Measurements from ENCODE around the gene RAB3IL1.

Gene RAB3IL1

DNA sequence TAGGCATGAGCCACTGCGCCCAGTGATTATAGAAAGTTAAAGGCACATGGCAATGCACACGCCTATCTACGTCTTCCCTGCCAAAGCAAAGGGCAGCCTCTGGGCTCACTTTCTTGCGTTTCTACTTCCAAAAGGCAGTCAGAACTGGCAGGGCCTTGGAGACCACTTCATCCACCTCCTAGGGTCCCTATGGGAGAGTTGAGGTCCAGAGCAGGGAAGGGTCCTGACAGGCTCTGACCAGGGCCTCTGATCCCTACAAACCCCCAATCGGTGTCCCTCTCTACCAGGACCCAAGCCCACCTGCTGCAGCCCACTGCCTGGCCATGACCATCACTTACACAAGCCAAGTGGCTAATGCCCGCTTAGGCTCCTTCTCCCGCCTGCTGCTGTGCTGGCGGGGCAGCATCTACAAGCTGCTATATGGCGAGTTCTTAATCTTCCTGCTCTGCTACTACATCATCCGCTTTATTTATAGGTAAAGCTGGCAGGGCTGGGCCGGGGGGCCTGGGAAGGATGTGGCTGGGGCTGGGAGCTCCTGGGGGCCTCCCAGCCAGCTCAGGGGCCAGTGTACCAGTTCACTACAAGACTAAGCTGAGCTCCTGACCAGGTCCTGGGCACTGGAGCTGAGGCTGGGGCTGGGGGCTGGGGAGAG is 34.2 kb upstream of the RAB3IL1 start:
- peaks cover 6% of the 10 kb centered on the region for H3K4me1 ChIP-seq (ENCODE audit: low read length)
- TF ChIP-seq EZH2phosphoT487 (IDR thresholded peaks at IDR 0.05; ENCODE audit: low read depth): no peak
- TF ChIP-seq, protein P1, sequence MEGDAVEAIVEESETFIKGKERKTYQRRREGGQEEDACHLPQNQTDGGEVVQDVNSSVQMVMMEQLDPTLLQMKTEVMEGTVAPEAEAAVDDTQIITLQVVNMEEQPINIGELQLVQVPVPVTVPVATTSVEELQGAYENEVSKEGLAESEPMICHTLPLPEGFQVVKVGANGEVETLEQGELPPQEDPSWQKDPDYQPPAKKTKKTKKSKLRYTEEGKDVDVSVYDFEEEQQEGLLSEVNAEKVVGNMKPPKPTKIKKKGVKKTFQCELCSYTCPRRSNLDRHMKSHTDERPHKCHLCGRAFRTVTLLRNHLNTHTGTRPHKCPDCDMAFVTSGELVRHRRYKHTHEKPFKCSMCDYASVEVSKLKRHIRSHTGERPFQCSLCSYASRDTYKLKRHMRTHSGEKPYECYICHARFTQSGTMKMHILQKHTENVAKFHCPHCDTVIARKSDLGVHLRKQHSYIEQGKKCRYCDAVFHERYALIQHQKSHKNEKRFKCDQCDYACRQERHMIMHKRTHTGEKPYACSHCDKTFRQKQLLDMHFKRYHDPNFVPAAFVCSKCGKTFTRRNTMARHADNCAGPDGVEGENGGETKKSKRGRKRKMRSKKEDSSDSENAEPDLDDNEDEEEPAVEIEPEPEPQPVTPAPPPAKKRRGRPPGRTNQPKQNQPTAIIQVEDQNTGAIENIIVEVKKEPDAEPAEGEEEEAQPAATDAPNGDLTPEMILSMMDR (IDR thresholded peaks at IDR 0.05; ENCODE audit: low read depth, low read length): no peak
- no peak overlapping the region for H3K4me2 ChIP-seq (ENCODE audit: low read length)
- no peak overlapping the region for H3K4me3 ChIP-seq (ENCODE audit: low read length)
- H3K36me3 ChIP-seq (replicated peaks; ENCODE audit: low read depth, low read length): no peaks in the 10 kb centered on the region
- H3K9me3 ChIP-seq (ENCODE audit: insufficient read depth, low read length): no peaks in the 10 kb centered on the region
- no peaks in the 10 kb centered on the region for H4K20me1 ChIP-seq (ENCODE audit: insufficient read depth, low read length)
- H3K79me2 ChIP-seq (ENCODE audit: low read length): no peaks in the 10 kb centered on the region
- H2AFZ ChIP-seq (ENCODE audit: low read depth, low read length): no peak overlapping the region
- no peaks in the 10 kb centered on the region for H3K27me3 ChIP-seq (ENCODE audit: low read depth, low read length)
- no peak overlapping the region for H3K27ac ChIP-seq (ENCODE audit: low read length)
- no peak overlapping the region for H3K9ac ChIP-seq (ENCODE audit: low read length)

DNA sequence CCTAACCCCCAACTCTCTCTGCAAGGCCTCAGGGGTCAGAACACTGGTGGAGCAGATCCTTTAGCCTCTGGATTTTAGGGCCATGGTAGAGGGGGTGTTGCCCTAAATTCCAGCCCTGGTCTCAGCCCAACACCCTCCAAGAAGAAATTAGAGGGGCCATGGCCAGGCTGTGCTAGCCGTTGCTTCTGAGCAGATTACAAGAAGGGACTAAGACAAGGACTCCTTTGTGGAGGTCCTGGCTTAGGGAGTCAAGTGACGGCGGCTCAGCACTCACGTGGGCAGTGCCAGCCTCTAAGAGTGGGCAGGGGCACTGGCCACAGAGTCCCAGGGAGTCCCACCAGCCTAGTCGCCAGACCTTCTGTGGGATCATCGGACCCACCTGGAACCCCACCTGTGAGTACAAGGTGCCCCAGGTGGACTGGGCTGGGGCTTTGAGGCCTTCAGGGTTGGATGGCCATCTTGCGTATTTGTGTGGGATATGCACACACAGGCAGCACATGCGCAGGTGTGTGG is 32.7 kb upstream of the RAB3IL1 start, which contains the start of gene BEST1:
Gene BEST1 (plus strand): TSS at position 317 of the 513 bp plus-strand sequence. CDS start 1,456 bp downstream, outside the sequence.
- Histone ChIP-seq H3K4me1 (ENCODE audit: low read length) (peaks cover 6% of the 10 kb centered on the region), H3K27ac (ENCODE audit: low read length) (no peak within 1 kb of the TSS), H2AFZ (ENCODE audit: low read depth, low read length) (peak within 1 kb of the TSS; percentile 32; the same call in 1 of the 2 replicates)

GRCh38 chr11:61949169-61950034 is 32.0 kb upstream of the RAB3IL1 start:
- Histone ChIP-seq H3K79me2 (ENCODE audit: low read length) (no peaks in the 10 kb centered on the region), H2AFZ (ENCODE audit: low read depth, low read length) (peak overlapping the region; percentile 32; the same call in 1 of the 2 replicates), H3K4me3 (ENCODE audit: low read length) (no peak overlapping the region), H3K4me1 (ENCODE audit: low read length) (peaks cover 6% of the 10 kb centered on the region), H3K27me3 (ENCODE audit: low read depth, low read length) (peaks cover 1% of the 10 kb centered on the region; the same call in 1 of the 2 replicates), H3K9ac (ENCODE audit: low read length) (no peak overlapping the region), H3K36me3 (replicated peaks; ENCODE audit: low read depth, low read length) (no peaks in the 10 kb centered on the region), H3K4me2 (ENCODE audit: low read length) (peak overlapping the region; percentile 9; the same call in 1 of the 2 replicates), H4K20me1 (ENCODE audit: insufficient read depth, low read length) (no peaks in the 10 kb centered on the region), H3K9me3 (ENCODE audit: insufficient read depth, low read length) (no peaks in the 10 kb centered on the region), H3K27ac (ENCODE audit: low read length) (no peak overlapping the region)
- TF ChIP-seq, protein P1 (IDR thresholded peaks at IDR 0.05; ENCODE audit: low read depth, low read length): no peak
- TF ChIP-seq EZH2phosphoT487 (IDR thresholded peaks at IDR 0.05; ENCODE audit: low read depth): no peak

More for the DNA sequence above, 32.7 kb upstream of the RAB3IL1 start, which contains the start of gene BEST1:
- H3K36me3 ChIP-seq (replicated peaks; ENCODE audit: low read depth, low read length): no peaks in the 10 kb centered on the region
- H4K20me1 ChIP-seq (ENCODE audit: insufficient read depth, low read length): no peaks in the 10 kb centered on the region
- no peak for TF ChIP-seq EZH2phosphoT487 (IDR thresholded peaks at IDR 0.05; ENCODE audit: low read depth)
- TF ChIP-seq, protein P1 (IDR thresholded peaks at IDR 0.05; ENCODE audit: low read depth, low read length): no peak
- no peaks in the 10 kb centered on the region for H3K27me3 ChIP-seq (ENCODE audit: low read depth, low read length)
- no peaks in the 10 kb centered on the region for H3K9me3 ChIP-seq (ENCODE audit: insufficient read depth, low read length)
- H3K4me2 ChIP-seq (ENCODE audit: low read length): peak within 1 kb of the TSS; percentile 9; the same call in 1 of the 2 replicates
- H3K4me3 ChIP-seq (ENCODE audit: low read length): no peak within 1 kb of the TSS
- H3K9ac ChIP-seq (ENCODE audit: low read length): no peak within 1 kb of the TSS
- no peaks in the 10 kb centered on the region for H3K79me2 ChIP-seq (ENCODE audit: low read length)

DNA sequence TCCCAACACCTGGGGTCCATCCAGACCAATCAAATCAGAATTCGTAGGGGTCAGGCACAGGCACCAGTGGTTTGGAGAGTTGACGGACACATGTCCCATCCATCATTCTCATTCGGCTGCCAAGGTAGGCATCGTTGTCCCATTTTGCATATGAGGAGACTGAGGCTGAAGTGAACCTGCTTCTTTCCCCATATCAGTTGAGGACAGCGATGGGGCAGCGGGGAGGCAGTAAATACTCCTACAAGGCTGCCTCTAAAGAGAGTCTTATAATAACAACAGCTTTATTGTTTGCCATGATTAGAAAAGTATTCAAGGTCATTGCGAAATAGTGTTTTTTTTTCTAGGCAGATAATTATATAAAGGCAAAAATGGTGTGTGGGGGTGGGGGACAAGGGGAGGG is 31.1 kb upstream of the RAB3IL1 start:
- Histone ChIP-seq H3K4me3 (ENCODE audit: low read length) (no peak overlapping the region), H3K79me2 (ENCODE audit: low read length) (no peaks in the 10 kb centered on the region), H3K27me3 (ENCODE audit: low read depth, low read length) (peaks cover 7% of the 10 kb centered on the region), H2AFZ (ENCODE audit: low read depth, low read length) (no peak overlapping the region), H3K4me2 (ENCODE audit: low read length) (no peak overlapping the region), H3K27ac (ENCODE audit: low read length) (no peak overlapping the region), H3K9me3 (ENCODE audit: insufficient read depth, low read length) (no peaks in the 10 kb centered on the region), H4K20me1 (ENCODE audit: insufficient read depth, low read length) (no peaks in the 10 kb centered on the region), H3K4me1 (ENCODE audit: low read length) (peaks cover 6% of the 10 kb centered on the region), H3K9ac (ENCODE audit: low read length) (no peak overlapping the region), H3K36me3 (replicated peaks; ENCODE audit: low read depth, low read length) (no peaks in the 10 kb centered on the region)
- TF ChIP-seq, protein P1 (IDR thresholded peaks at IDR 0.05; ENCODE audit: low read depth, low read length): no peak
- TF ChIP-seq EZH2phosphoT487 (IDR thresholded peaks at IDR 0.05; ENCODE audit: low read depth): no peak

Data from OCI-LY3 (cell line).